ENCODE results near the gene PCID2.

- no peak for TF ChIP-seq CTCF (IDR thresholded peaks at IDR 0.05)
- TF ChIP-seq POLR2A (IDR thresholded peaks at IDR 0.05) = no peak
Measured at GRCh38 chr13:113147206-113147605, 61.3 kb downstream of the PCID2 start.

Measured in Peyer's patch (tissue), 4 donors.